SKM-1 treated with dmso at 0.1 percent for 144 hours (cell line): ENCODE measurements around the gene SCO1.
"Not testable (repeated sequence)": the region's sequence is repeated elsewhere in the genome, so short reads cannot be mapped to it uniquely, and the experiment has no call there.

Source experiments
- DNase-seq: peaks from one replicate; lab custom pipeline; 2025; ENCODE audit not compliant: unreplicated experiment; lab: John Stamatoyannopoulos, UW

The SCO1 gene

GRCh38 chr17:10697092-10698081 is at the start of gene SCO1, which contains the start of gene ADPRM:
SCO1 (minus strand) TSS chr17:10697533; CDS start chr17:10697507, 26 bp downstream.
ADPRM (plus strand) TSS chr17:10697594; CDS start chr17:10704927, 7,333 bp downstream.
- DNase-seq: peak; percentile 71

- DNase-seq: no peak
Measured at GRCh38 chr17:10745231-10745630, 47.9 kb upstream of the SCO1 start.

GRCh38 chr17:10744501-10745000 is 47.2 kb upstream of the SCO1 start:
- DNase-seq: no peak

- no peak for DNase-seq
Measured at GRCh38 chr17:10743316-10744009, 46.1 kb upstream of the SCO1 start.

GRCh38 chr17:10742431-10742830 is 45.1 kb upstream of the SCO1 start:
- DNase-seq: no peak

GRCh38 chr17:10741416-10742135 is 44.2 kb upstream of the SCO1 start:
- no peak for DNase-seq

- no peak for DNase-seq
Measured at GRCh38 chr17:10739386-10739785, 42.1 kb upstream of the SCO1 start.

GRCh38 chr17:10738521-10739258 is 41.4 kb upstream of the SCO1 start:
- no peak for DNase-seq

GRCh38 chr17:10737736-10738135 is 40.4 kb upstream of the SCO1 start:
- DNase-seq: no peak

- DNase-seq: peak; percentile 1
Measured at GRCh38 chr17:10737168-10737622, 39.9 kb upstream of the SCO1 start.

GRCh38 chr17:10735821-10736220 is 38.5 kb upstream of the SCO1 start:
- no peak for DNase-seq

- DNase-seq: no peak
Measured at GRCh38 chr17:10735251-10735650, 37.9 kb upstream of the SCO1 start.

GRCh38 chr17:10733666-10734065 is 36.3 kb upstream of the SCO1 start:
- no peak for DNase-seq

- not testable (repeated sequence) for DNase-seq
Measured at GRCh38 chr17:10732121-10732520, 34.8 kb upstream of the SCO1 start.

GRCh38 chr17:10731408-10731879 is 34.1 kb upstream of the SCO1 start:
- DNase-seq: no peak

GRCh38 chr17:10730247-10730646 is 32.9 kb upstream of the SCO1 start:
- DNase-seq: not testable (repeated sequence)

- DNase-seq: no peak
Measured at GRCh38 chr17:10729334-10730193, 32.2 kb upstream of the SCO1 start, which contains the start of gene TMEM220. TMEM220 (minus strand) TSS chr17:10730023; CDS start chr17:10729851, 172 bp downstream.

- no peak for DNase-seq
Measured at GRCh38 chr17:10728331-10728892, 31.1 kb upstream of the SCO1 start.

- no peak for DNase-seq
Measured at GRCh38 chr17:10727192-10727591, 29.9 kb upstream of the SCO1 start.
